Activated naive CD4-positive, alpha-beta T cell (primary cell): ENCODE measurements around the gene RMI1.
A peak's percentile ranks its signal among the peaks of the same experiment; 100 is the strongest.
"Not testable (repeated sequence)": the region's sequence is repeated elsewhere in the genome, so short reads cannot be mapped to it uniquely, and the experiment has no call there.

Experiments
- DNase-seq, 4 experiments: peaks; one replicate each; lab custom pipeline; 2025; lab: John Stamatoyannopoulos, UW

The RMI1 gene

DNA sequence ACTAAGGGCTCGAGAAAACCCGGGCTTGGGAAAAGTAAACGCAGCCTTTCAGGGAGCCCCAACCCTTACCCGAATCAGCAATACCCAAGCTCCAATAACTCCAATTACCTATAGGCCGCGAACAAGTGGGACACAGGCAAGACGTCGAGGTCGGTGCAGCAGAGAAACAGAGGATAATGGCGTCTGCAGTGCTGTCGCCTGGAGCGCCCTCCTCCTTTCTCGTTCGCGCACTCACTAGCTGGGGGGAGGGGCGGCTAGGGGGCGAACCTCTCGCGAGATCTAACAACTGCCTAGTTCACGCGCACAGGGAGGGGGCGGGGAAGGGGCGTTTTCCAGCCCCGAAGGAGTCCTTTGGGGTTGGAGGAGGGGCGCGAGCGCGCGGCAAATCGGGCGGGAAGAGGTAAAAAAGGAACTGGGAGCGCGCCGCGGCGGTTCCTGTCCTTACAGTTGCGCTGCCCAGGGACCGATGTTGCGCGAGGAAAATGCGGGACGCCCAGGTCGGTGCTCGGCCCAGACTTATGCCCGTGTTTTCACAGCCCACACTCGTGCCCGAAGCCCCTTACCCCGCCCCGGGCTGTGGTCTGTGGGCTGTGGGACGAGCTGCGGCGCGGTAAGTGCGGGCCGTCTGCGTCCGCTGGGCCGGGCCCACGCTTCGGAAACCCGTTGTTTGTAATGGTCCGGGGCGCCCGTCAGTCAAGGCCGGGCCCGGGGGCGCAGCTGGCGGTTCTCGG, at the start of gene RMI1:
RMI1 (plus strand) TSS at position 411 of the 731 bp plus-strand sequence. CDS start 20,182 bp downstream, outside the sequence.
- DNase-seq: peak; percentile 96 to 99 (median 98)

DNA sequence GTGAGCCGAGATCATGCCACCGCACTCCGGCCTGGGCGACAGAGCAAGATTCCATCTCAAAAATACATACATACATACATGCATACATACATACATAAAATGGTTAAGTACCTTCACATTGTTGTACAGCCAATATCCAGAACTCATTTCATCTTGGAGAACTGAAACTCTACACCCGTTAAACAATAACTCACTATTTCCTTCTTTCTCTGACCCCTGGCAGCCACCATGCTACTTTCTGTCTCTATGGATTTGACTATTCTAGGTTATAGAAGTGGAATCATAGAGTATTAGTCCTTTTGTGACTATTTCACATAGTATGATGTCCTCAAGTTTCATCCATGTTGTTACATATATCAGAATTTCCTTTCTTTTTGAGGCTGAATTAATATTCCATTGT, 49.7 kb upstream of the RMI1 start:
- DNase-seq: no peak

DNA sequence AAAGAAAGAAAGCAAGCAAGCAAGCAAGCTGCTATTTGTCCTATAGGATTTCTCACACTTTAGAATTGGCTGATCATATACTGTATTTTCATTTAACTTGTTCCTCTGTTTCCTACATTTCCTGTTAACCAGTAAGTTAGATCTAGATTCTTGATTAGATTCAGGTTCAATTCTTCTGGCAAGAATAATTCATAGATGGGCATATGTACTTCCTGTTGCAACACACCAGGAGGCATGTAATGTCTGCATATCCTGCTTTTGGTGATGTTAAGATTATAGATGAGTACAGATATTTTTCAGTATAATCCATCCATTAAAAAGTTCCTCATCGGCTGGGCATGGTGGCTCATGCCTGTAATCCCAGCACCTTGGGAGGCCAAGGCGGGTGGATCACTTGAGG, 48.6 kb upstream of the RMI1 start:
- DNase-seq: no peak

DNA sequence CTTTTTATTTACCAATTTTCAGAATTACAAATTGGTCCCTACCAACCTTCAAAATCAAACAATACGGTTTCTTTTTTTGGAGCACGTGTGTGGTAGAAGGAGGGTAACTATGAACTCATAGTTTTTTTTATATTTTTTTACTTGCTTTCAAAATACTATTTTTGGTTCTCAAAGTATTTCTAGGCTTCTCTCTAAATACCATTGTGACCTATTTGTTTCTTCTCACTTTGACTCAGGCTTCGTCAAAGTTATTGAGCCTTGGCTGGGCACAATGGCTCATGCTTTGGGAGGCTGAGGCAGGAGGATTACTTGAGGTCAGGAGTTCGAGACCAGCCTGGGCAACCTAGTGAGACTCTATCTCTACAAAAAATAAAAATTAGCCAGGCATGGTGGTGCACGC, 47.8 kb upstream of the RMI1 start:
- no peak for DNase-seq

DNA sequence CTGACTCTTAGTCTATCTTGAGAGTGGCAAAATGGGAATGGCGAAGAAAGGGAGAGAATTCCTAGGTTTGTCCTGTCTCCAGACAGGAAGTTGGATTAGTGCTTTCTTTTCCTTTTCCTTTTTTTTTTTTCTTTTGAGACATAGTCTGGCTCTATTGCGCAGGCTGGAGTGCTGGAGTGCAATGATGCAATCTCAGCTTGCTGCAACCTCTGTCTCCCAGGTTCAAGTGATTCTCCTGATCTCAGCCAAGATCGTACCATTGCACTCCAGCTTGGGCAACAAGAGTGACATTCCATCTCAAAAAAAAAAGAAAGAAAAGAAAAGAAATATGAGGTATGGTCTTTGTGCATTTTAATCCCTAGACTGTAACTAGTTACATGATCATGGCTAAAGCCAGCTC, 46.8 kb upstream of the RMI1 start:
- DNase-seq: no peak

DNA sequence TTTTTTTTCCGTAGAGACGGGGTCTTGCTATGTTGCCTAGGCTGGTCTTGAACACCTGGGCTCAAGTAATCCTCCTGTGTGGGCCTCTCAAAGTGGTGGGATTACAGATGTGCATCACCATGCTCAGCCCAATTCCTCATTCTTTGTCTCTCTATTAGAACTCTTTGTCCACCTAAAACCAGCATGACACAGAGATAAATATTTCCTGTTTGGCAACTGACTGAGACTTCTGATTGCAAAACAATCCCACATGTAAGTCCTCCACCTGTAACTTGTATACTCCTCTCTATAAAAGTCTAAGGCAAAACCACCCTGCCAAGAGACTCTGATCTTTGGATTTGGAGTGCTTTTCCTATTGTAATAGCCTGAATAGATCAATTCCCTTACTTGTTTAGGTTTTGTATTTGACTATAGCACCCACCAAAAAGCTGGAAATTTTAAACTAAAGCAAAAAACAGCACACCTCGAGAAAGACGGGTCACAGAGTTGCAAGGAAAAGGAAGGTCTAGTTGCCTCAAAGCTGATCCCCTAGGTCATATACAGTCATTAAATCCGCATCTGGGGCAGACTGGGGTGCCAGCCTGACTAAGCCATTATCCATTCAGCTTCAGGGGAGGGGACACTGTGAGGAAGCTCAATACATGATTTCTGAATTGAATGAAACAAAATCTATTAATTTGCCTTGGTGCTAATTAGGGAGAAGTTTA, 45.9 kb upstream of the RMI1 start:
- no peak for DNase-seq

DNA sequence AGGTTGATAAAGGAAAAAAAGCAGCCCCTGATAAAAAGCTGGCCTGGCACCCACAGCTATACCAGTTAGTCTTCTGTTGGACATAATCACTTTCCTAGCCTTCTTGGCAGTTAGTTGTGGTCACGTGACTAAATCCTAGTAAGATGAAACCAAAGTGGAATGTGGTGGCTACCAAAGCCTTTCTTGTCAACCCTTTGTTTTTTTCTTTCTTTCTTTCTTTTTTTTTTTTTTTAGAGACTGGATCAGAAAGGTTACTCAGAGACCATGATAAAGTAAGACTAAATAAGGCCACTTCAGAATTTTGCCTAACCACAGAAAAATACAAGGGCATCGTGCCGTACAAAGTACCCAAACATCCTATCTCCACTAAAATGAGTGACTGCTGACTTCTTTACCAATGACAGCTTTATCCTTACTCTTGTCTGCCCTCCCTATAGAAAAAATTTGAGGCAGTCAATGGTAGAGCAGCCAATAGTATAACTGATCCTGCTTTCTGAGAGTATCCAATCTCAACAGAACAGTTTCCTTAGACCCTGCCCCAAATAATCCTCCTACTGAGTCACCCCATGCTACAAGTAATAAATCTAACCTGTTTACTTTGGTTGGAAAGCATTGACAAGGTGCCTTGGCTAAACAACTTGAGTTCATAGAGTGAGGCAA, 45.2 kb upstream of the RMI1 start:
- no peak for DNase-seq

DNA sequence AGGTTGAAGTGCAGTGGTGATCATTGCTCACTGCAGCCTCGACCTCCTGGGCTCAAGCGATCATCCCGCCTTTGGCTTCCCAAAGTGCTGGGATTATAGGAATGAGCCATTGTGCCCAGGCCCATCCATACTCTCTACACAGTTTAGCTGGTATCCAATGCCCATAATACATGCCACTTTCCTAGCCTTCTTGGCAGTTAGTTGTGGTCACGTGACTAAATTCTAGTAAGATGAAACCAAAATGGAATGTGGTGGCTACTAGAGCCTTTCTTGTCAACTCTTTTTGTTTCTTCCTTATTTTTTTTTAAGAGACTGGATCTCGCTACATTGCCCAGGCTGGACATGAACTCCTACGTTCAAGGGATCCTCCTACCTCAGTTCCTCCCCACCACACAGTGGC, 44.1 kb upstream of the RMI1 start:
- DNase-seq: no peak

DNA sequence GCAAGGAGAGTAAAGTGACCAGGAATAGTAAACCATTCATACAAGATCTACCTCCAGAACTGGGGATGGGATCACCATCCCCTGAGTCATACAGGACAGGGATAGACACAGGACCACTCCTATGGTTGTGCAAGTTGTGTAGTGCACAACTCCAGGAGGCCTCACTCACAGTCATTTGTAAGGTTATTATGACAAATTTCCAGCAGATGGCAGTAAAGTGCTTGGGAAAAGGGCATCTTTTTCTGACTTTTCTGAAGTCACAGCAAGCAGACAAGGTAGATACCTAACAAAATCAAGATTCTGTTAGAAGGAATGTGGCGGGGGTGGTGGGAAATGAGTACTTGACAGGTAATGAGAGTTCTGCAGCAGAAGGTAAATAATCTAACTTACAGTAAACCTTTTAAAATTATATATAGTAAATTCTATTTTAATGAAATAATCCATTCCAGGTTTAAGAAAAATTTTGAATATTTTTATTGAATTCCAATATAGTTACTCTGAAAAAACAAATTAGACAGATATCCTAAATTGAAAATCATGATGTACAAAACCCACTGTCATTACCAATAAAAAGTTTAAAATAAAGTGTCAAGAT, 42.6 kb upstream of the RMI1 start:
- no peak for DNase-seq

DNA sequence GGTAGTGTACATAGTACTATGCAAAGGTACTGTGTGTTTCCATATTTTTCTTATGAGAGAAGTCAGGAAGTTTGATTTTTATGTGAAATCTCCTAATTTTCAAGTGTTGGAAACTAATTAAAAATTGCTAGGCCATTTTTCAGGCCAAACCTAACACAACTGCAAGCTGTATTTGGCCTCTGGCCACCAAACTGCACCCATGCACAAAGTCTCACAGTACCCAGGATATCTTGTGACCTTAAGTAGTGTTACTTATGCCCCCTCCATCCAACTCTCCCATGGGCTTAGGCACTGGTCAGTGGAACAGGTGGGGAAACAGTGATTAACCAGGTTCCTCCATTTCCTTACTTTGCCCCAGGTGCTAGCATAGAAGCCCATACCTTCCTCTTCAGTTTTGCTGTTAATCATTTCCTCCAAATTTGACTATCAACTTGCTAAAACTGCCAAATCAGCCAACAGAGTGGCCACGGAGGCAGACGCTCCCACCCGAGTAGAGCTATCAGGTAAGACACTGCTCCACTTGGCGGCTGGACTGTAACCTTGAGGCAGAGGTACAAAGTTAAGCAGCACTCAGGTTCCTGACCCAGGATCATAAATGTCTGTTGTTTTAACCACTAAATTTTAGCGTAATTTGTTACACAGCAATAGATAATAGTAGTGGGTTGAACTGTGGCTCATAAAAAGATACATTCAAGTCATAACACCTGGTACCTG, 39.9 kb upstream of the RMI1 start:
- no peak for DNase-seq

DNA sequence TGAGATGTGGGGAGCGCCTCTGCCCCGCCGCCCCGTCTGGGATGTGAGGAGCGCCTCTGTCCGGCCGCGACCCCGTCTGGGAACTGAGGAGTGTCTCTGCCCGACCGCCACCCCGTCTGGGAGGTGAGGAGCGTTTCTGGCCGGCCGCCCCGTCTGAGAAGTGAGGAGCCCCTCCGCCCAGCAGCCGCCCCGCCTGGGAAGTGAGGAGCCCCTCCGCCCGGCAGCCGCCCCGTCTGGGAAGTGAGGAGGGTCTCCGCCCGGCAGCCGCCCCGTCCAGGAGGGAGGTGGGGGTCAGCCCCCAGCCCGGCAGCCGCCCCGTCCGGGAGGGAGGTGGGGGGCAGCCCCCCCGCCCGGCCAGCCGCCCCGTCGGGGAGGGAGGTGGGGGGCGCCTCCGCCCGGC, 32.5 kb upstream of the RMI1 start:
- not testable (repeated sequence) for DNase-seq

DNA sequence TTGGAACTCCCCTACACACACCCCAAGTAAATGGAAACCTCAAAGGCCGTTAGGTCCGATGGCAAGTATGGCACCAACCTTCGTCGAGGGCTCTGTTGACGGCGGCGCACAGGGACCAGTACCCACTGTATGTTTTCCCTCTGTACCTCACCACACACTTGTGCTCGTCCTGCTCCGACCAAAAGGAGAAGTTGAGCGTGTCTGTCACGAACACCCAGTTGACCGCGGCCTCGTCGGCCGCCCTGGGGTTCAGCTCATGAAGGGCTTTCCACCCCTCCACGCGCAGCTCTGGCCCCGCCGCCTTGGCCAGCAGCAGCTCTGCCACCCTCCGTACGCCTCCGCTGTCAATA, 24.5 kb upstream of the RMI1 start:
- no peak for DNase-seq

DNA sequence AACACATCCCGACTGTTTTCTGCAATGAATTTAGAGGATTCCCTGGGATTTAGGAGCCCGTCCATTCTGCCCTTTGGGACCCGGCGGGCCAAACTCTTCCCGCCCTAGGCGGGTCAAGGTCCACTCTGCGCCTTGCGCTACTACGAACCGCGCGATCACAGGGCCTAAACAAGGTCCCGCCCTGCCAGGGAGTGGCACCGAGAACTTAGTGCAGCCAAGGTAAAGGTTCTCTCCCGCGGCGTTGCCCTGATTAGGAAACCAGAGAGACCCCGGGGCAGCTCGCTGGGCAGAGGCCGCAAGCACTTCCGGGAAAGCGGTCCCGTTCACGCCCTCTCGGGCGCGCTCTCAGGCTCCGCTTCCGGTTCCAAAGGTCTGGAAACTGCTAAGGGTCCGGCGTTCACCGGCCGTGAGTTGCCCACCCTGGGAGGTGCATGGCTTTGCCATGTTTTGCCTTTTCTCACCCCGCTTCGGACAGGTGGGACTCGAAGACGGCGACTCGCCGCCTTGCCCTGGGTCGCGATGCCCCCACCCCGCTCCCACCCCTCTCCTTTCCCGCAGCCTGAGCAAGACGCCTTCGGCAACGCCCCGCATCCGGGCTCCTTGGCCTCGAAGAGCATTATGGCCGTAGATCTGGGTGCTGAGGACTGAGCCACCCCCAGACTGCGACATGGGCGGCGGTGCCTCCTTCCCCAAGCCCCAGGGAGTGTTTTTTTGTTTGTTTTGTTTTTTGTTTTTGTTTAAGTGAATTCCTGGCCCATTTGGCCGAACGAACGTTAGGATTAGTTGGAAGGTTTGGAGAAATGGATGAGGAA, 24.0 kb upstream of the RMI1 start:
- peak; percentile 14 to 43 (median 18) for DNase-seq

DNA sequence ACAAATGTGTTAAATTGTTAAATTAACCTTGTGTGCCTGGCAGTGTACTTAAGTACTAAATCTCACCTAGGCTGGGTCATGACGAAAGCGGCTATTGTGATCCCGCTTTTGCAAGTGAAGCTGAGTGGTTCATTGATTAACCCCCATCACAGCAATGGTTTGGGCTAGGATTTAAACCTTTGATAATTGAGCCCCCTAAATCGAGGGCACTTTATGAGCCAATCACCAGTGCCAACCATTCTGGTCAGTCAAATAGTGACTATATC, 23.4 kb upstream of the RMI1 start:
- no peak for DNase-seq

DNA sequence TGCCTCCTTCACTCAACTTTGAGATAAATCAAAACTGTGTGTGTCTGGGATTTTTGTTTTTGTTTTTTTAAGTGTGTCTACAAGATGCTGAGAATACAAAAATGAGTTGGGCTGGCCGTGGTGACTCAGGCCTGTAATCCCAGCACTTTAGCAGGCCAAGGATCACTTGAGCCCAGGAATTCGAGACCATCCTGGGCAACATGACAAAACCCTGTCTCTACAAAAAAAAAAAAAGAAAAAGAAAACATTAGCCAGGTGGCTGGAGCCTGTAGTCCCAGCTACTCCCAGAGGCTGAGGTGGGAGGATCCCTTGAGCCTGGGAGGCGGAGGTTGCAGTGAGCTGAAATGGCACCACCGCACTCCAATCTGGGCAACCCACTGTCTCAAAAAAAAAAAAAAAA, 21.5 kb upstream of the RMI1 start:
- DNase-seq: no peak

DNA sequence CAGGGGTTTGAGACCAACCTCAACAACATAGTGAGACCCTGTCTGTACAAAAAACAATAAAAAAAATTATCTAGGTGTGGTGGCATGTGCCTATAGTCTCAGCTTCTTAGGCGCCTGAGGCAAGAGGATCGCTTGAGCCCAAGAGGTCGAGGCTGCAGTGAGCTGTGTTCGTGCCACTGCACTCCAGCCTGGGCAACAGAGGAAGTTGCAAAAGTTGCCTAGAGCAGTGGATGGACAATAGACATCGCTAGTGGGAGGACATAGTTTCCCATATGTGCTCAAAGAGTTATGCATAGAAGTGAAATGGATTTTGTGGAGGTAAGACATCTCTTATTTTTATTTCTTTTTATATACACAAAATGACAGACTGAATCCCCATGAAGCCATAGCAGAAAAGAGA, 19.6 kb upstream of the RMI1 start:
- no peak for DNase-seq

DNA sequence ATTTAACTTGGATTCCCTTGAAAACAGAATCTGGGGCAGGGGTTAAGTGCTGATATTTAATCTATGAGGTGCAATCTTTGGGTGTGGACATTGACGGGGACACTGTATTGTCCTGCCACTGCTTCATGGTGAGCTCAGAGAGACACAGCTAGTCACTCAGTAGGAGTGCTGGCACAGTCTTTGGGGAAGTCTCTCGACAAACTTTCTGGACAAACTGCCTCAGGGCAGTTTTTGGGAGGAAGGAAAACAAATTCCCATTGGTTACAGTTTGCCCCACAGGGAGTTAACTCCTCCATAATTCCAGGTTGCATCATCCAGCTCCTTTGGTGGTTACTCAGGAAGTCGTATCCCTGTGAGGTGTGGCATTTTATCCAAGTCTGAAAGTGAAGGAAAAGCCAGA, 18.4 kb upstream of the RMI1 start:
- DNase-seq: no peak

DNA sequence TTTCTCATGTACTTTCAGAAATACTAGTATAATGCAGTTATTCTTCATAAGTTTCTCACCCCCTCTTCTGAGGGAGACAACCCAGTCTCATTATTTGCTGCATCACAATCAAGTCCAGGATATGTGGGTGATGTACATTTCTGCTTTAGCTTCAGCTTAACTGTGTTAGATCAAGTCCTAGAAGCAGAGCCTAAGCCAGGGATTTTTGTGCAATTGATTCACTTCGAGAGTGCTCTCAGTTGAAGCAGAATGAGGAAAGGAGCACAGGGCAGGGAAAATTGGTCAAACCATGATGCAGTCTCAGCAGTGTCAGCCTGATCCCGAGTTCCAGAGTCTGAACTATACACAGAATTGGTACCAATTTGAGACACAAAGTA, 15.6 kb upstream of the RMI1 start:
- DNase-seq: no peak

DNA sequence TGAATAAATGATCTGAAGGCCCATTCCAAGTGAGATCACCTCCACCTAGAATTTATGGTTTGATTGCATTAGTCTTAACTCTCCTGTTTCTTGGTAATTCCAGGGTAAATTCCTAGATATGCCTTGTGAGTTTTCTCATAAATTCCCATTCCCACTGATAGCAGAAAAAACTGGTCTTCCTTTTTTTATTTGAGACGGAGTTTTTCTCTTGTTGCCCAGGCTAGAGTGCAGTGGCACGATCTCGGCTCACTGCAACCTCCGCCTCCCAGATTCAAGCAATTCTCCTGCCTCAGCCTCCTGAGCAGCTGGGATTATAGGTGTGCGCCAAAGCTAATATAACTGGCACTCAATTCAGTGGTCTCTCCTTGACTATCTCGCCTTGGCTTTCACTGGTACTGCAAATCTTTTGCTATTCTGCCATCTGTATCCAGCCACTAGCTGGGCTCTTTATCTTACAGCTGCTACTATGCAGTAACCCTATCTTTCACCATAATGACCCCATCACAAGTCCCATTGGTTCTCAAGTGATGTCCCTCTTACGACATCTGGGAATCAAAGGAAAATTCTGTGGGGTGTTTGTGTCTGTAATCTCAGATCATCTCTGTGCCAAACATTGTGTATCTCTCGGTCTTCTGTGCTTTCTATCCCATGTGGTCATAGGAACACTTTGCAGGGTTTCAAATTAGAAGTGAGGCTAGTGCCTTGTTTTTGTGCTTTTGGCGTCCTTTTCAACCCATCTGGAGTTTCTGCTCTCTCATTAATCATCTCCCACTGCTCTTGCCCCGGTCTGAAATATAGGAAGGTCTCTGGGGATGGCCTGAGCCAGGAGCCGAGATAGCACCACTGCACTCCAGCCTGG, 15.0 kb upstream of the RMI1 start:
- no peak for DNase-seq

DNA sequence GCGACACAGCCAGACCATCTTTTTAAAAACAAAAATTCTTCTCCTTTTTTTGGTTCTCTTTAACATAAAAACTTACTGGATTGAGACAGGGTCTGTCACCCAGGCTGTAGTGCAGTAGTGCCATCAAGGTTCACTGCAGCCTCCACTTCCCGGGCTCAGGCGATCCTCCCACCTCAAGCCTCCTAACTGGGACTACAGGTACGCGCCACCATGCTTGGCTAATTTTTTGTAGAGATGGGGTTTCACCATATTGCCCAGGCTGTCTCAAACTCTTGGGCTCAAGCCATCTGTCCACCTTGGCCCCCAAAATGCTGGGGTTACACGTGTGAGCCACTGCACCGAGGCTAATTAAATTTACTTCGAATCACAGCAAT, 14.4 kb upstream of the RMI1 start:
- DNase-seq: peak in 1 of 4 experiments; percentile 9

DNA sequence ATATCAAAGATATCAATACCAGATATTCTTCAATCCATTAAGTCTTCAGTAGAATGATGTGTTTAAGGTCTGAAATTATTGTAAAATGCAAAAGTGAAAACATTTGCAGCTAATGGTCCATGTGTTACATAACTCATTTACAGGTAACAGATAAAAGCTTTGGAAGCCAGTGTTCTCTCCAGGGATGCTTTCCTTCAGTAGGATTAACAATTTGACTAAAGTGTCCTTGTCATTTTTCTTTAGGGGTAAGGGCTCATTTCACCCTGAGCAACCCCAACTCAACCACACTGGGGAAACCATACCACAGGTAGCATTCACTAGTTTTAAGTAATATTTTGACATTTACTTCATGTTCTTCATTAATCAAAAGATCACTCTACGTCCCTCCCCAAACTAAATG, 13.5 kb upstream of the RMI1 start:
- DNase-seq: no peak
